GM19324 (cell line): ENCODE data around the gene GORASP1.
A peak's percentile ranks its signal among the peaks of the same experiment; 100 is the strongest.

Experiments
- ATAC-seq: cut with Tn5 transposase; IDR thresholded peaks from one replicate; pipeline ENCODE4 v1.9.1; 2021; ENCODE audit warnings: mild to moderate bottlenecking, moderate library complexity; ENCODE audit not compliant: unreplicated experiment, low FRiP score

Gene GORASP1

DNA sequence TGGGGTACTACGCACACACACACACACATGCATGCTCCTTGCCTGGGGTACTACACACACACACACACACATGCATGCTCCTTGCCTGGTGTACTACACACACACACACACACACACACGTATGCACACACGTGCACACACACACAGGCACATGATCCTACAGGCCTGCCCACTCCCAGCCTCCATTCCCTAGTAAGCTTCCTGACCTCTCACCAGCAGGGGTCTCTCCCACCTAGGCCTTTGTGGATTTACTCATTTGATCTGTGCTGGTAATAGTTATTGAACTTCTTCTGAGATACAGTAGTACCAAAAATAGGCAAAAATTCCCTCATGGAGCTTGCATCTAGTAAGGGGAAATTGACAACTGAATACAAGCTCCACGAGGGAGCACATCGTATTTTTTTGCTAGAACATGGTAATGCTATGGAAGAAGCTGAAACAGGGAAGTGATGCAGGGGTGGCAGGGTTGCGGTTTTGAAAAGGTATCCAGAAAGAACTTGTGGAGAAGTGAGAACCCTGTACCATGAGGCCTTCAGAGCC, 19.2 kb upstream of the GORASP1 start:
- no peak for ATAC-seq

DNA sequence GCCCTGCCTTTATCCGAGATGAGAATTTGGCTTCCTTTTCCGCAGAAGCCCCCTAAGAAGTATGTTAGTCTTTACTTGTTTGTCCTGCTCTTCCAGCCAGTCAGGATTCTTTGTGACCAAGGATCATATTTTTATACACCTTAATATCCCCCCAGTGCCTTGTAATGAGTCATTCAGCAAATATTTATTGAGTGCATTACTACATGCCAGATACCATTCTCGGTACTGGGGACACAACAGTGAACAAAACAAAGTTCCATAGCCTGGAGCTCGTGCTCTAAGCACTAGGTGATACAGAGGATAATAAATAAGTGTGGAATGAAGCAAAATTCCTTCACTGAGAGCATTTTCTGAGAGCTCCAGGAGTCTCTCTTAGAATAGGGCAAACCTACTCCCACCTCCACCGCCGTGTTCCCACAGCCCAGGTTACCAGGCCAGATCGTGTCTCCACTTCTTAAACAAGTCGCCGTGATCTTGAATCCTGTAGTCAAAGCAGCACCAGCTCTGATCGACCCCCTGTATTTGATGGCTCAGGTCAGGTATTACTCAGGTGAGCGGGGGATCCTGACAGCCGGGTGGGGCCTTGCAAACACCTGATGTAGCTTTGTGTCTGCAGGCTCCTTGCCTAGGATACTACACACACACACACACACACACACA, 18.5 kb upstream of the GORASP1 start:
- no peak for ATAC-seq

DNA sequence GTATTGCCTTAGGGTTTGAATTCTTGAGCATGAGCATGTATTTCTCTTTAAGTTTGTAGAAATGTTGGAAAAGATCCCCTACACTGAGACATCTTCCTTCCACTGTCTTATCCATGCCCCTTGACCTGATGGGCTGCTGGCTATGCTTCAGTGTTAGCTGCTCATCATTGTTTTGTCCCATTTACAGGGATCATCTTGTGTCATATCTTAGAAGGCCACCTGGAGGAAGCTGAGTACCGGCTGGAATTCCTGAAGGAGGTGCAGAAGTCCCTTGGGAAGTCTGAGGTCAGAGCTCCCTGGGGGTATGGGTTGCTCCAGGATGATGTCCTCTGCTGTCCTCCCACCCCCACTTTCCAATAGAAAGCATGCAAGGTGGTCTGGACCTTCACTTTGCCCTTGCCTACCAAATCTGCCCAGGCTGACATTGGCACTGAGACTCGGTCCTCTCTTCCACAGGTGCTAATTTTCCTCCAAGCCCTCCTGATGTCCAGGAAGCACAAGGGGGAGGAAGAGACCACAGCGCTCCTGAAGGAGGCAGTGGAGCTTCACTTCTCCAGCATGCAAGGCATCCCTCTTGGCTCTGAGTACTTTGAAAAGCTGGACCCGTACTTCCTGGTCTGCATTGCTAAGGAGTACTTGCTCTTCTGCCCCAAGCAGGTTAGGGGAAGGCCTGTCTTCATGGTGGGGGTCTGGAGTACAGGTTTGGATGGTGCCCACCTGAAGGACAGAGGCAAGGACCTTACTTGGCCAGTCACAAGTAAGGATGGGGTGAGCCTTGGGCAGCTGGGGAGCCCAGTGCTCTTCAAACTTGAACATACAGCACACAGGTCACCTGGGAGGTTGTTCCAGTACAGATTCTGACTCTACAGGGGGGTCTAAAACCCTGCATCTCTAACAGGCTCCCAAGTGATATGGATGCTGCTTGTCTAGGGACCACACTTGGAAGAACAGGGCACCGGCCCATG, 17.7 kb upstream of the GORASP1 start:
- no peak for ATAC-seq

DNA sequence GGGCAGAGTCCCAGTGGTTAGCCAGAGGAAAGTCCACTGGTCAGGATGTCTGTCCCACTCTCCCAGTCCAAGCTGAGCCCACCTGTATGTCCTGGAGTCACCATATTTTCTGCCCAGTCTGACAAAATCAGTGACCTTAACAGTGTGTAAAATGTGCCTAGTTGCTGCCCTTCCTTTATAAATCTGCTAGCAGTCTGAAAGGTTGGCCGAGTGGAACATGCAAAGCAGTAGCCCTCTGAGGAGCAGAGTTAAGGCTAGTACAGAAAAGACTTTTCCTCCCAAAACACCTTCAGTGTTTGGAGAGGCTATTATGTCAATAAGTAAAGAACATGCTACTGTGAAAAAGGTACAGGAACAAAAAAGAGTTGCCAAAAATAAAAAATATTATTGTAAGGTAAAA, 15.4 kb upstream of the GORASP1 start:
- ATAC-seq = peak; percentile 78

DNA sequence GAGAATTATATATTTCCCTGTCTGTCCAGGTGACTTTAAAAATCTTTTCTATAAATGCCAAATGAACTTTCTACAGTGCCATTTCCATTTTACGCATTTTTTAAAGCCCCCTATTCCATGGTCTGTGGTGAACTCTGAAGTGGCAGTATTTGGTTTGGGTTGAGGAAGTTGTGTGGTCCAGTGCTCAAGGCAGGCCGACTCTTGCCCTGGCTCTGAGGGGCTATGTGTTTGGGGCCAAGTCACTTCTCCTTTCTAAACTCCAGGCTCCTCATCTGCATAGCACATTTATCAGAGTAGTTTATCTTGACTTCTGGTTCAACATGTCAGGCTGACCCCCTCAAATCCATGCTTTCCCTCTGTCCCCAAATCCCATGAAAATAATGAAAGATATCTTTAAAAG, 14.2 kb upstream of the GORASP1 start:
- ATAC-seq = no peak

DNA sequence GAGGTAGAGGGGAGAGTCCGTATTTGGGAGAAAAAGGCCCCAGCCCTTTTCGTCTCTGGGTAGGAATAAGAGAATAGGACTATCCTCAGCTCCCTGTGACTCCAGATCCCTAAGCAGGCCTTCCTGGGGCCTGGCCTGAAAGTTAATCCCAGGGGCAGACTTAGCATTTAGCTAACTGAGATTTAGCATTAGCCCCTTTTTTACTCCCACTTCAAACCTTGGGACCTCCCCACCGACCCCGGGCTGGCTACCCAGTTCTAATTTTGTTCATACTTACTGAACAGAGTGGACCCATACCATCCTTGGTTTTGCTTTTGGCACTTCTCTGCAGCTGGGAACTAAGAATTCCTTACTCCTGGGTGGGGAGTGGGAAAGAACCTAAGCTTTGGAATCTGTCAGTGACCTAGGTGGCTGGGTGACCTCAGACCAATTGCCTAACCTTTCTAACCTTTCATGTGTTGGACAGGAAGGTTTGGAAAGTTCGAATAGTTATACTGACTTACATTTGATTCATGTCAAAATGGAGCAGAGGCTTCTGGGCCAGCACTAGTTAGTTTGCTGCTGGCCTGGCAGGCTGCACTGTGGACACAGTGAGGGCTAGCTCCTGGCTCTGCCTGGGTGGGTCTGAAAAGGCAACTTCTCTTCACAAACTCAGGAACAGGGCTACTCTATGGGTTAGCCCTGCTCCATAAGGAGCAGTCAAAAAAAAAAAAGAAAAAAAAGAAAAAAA, 11.7 kb upstream of the GORASP1 start:
- no peak for ATAC-seq

DNA sequence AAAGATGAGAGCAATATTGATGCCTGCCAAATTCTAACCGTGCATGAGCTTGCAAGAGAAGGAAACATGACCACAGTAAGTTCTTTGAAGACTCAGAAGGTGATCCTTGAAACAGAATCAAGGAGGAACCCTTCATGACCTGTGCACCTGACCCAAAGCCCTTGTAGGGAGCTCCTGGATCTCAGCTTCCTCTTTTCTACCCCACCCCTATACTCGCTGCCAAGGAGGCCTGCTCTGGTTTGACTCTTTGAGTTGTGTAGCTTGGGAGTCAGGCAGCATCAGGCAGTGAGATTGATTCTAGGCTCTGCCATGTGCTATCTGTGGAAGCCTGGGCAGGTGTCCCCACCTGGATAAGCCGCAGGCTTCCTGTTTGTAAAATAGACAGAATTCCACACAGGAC, 10.7 kb upstream of the GORASP1 start:
- no peak for ATAC-seq

DNA sequence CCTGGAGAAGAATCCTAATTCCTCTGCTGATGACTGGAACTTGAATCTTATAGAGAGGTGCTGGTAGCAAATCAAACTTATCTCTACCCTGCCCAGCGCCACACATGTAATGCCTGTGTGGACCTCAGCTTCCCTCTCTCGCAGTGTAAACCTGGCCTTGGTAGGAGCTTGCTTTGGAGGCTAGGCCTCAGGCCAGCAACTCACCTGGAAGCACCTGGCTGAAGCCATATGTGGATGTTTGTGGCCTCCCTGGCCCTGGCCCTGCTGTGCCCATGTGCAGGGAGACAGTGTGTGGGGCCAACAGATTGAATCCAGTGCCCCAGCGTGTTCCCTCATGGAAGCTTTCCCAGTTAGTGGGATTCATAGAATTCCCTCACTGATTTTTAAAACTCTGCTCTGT, 8.4 kb upstream of the GORASP1 start:
- ATAC-seq = no peak

DNA sequence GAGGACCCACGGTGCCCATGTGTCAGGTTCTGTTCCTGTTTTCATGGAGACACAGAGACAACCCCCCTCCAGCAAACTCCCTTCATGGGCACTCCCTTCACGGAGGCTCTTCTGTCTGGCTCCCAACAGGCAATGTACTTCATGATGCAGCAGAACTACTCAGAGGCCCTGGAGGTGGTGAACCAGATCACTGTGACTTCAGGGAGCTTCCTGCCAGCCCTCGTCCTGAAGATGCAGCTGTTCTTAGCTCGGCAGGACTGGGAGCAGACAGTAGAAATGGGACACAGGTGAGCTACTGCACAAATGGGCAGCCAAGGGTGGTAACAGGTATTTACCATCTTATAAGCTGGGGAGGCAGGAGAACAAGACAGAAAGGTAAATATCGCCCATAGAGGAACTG, 7.0 kb upstream of the GORASP1 start:
- ATAC-seq = no peak

DNA sequence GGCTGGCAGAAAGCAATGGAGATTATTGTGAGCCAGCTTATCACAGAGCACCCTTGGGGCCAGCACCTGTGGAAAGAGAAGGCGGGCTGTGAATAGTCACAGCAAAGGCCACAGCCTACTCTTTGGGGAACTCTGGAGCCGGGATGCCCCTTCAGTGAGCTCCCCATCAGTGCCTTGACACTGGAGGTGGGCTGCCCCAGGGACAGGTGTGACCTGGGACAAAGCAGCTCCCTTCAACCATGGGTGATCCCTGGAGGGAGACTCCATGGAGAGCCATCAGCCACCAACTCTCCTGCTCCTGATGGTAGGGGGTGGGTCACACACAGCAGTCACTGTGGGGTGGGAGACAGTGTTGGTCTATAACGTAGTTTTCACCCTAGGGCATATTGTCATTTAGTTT, 5.9 kb upstream of the GORASP1 start:
- no peak for ATAC-seq

DNA sequence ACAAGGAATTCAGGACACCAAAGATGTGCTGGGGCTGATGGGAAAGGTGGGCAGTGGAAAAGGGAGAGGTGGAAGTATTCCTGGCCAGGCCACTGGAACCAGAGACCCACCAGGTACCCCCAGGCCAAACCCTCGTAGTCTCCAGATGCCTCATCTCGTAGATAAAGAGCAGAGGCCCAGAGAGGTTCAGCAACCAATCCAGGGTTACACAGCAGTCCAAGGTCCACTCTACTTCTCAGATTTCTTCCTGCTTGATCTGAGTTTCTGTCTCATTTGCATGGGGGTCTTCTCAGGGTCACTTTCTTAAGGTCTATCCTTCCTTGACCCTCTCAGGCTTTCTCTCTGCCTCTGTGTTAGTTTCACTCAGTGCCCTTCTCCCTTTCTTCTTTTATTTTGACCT, 5.1 kb upstream of the GORASP1 start:
- ATAC-seq = no peak

DNA sequence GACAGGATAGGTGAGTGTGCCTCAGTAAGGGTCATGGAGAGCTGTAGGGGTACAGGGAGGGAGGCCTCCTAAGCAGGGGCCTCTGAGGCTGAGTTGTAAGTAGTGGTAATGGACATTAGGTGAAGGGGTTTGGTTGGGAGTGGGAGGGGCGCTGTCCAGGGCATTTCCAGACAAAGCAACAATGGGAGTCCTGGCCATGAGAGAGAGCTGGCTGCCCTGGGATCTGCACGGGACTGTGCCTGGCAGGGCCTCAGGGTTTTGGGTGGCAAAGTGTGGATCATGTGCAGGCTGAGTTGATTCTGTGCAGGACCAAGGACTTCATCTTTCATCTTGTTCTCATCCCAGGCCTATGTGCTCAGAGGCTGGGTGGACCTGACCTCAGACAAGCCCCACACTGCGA, 4.7 kb upstream of the GORASP1 start:
- no peak for ATAC-seq

DNA sequence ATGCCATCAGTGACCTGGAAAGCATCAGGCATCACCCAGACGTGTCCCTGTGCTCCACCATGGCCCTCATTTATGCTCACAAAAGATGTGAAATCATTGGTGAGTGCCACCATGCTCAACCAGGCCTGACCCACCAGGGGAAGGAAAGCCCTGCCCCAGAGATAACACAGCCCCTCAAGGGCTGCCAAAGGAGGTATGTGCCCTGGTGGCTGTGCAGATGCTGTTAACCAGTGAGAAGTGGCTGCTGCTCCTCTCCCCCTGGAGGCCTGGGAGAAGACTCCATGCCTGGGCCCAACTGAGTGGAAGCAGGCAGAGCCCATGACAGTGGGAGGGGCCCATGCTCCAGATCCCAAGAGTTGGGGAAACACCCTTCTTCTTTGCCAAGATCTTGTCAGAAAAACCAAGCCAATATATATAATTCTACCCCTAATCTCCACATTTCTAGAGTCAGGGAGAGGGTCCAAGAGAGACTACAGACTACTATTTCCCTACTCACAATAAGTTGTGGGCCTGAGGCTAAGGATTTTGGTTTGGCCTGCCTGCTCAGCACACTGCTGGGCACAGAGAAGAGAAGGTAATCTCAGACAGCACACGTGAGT, 2.7 kb upstream of the GORASP1 start:
- no peak for ATAC-seq

DNA sequence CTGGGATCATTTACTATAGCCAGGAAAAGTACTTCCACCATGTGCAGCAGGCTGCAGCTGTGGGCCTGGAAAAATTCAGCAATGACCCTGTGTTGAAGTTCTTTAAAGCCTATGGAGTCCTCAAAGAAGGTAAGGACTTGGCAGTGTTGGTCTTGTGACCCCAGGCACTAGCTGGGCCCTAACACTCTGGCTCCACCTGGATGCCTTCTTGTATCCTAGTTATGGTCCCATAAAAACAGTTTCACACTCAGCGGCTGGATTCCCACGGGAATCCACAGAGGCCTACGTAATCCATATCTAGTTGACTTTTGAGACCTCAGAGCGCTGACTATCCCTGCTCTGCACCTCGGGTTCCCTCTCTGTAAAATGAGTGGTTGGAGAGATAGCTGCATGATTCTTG, 1.7 kb upstream of the GORASP1 start:
- ATAC-seq = no peak

DNA sequence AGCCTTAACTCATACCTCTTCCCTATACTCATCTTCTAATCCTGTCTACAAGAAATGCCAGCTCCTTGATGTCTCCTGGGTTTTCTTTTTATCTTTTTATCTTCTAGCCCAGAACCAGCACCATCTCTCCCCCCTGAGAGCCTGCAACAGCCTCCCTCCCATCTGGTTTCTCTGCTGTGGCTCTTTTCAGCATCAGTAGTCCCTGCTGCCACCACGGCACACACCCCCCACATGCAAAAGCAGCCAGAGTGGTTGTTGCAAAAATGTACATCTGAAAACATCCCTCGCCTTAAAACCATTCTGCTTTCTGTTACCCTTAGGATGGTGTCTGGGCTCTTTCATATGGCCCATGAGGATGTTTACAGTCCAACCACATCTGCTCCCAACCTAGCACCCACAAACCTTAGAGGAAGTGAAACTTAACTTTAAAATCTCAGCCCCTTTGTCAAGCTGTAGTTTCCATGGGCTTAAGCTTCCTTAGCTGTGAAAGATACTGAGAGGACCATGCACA, 828 bp upstream of the GORASP1 start:
- peak; percentile 76 for ATAC-seq

DNA sequence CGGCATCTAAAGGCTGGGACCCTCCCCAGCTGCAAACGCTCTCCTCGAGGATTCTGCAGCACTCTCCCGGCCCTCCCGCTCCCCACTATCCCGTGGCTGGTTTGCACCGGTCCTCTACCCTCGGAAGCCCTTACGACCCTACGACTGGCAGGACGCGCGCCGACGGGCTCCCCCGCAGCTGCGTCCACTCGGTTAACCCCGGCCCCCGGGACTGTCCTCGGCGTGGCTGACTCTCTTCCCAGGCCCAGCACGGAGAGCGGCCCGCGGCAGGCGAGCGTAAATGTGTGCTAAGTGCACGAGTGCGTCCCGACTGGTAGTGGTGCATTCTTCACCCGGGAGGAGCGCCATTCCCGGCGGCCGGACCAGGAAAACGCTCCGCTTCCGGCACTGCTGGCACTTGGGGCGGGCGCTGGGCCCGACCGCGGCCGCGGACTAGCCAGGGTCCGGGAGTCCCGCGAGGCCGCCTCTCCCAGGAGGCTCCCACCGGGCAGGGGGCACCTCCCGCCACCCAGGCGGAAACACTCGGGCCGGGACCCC, 508 bp downstream of the GORASP1 start:
- ATAC-seq = peak; percentile 16

DNA sequence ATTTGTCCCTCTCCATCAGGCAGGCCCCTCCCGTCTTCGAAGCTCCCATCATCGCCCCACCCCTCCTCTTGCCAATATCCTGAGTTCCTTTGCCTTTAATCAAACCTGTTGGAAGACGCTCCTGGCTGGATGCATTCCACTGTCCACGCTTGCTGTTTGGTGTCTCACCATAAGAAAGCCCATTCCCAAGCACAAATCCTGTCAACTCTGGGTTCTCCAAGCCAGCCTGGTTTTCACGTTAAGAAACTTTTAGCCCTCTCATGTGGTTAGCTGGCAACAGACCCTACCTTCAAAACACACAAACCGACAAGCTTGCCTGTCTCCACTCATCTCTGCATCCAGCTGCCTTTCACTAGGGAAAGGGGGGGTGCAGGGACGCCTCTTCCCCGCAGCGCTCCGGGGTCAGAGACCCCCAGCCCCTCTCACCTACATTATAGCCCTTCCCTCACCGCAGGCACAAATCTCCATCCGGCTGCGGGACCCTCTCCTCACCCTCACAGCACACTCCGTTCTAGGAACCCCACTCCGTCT, 1.1 kb downstream of the GORASP1 start:
- ATAC-seq = no peak

DNA sequence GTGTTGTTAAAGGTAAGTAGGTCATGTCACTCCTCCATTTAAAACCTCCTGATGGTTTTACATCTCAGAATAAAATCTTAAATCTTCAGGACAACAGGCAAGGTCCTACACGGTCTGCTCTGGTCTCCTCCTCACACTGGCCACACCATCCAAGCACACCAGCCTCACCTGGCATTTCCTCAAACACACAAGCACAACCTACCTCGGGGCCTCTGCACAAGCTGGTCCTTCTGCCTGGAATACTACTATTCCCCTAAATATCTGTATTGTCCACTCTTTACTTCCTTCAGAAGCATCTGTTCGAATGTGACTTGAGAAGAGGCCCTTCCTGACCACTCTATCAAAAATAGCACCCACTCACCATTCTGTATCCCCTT, 1.8 kb downstream of the GORASP1 start:
- no peak for ATAC-seq

DNA sequence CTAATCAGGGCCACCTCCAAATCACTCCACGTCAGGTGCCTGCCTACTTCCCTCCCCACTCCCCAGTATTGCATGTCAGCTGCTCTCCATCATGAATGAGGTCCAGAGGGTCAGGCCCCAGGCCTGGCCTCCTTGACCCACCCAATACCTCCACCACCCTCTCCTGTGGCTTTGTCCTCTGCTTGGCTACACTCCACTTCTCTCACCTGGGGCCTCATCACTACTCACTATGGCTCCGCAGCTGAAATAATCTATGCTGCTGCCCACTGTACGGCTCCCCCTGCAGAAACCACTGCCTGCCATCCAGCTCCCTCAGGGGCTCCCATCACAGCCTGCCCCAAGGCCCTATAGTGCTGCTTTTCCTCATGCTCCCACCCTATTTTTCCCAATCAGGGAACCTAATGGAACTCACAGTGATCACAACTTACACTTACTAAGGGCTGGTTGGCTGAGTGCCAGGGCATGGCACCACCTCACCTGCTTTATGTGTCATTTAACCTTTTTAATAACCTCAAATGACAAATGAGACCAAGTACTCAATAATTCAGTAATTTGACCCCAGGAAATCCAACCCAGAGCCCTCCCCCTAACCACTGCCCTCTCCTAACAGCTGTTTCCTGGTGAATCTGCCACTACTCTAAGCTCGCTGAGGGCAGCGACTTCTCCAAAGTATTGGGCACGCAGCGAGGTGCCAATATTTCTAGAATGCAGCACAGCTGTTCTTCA, 2.3 kb downstream of the GORASP1 start:
- no peak for ATAC-seq
